ENCODE measurements around the gene ATPAF2.

The ATPAF2 gene

DNA sequence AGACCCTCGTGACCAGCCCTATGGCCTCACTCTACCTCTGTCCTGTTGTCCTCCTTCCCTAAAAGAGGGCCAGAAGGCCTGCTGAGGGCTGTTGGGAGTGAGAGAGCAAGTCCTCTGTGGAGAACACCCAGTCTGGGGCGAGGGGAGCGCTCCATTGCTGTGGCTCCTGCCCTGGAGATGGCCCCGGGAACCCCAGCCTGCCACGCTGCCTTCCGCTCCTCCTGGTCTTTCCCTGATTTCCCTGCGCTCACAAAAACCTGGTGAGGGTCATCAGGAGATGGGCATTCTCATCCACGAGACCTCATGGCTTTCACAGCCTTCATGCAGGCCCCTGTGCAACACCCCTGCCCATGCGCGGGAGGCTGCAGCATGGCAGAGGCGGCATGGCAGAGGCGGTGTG lies 45.1 kb downstream of the ATPAF2 start:
- Histone ChIP-seq H3F3A (ENCODE audit: control insufficient read depth, insufficient read depth) (no peaks in the 10 kb centered on the region), H3K9me2 (replicated peaks; ENCODE audit: control insufficient read depth, low read length) (no peaks in the 10 kb centered on the region), H3K9me3 (ENCODE audit: control insufficient read depth, insufficient read depth, low read length) (no peaks in the 10 kb centered on the region), H3K79me2 (ENCODE audit: control insufficient read depth, low read length) (no peaks in the 10 kb centered on the region), H3K4me1 (ENCODE audit: control insufficient read depth, low read length) (no peaks in the 10 kb centered on the region), H3K4me2 (ENCODE audit: low read length) (no peak overlapping the region), H3K36me3 (ENCODE audit: control insufficient read depth, low read length) (no peaks in the 10 kb centered on the region), H3K27me3 (ENCODE audit: control insufficient read depth, low read length) (no peaks in the 10 kb centered on the region), H3K4me3 (ENCODE audit: low read length) (no peak overlapping the region), H4K20me1 (ENCODE audit: control insufficient read depth, insufficient read depth, low read depth, low read length) (no peaks in the 10 kb centered on the region), H3K27ac (ENCODE audit: low read depth, low read length) (no peak overlapping the region)
- no peak for TF ChIP-seq EZH2phosphoT487 (IDR thresholded peaks at IDR 0.05; ENCODE audit: borderline replicate concordance, low read length)
- TF ChIP-seq, protein P1, sequence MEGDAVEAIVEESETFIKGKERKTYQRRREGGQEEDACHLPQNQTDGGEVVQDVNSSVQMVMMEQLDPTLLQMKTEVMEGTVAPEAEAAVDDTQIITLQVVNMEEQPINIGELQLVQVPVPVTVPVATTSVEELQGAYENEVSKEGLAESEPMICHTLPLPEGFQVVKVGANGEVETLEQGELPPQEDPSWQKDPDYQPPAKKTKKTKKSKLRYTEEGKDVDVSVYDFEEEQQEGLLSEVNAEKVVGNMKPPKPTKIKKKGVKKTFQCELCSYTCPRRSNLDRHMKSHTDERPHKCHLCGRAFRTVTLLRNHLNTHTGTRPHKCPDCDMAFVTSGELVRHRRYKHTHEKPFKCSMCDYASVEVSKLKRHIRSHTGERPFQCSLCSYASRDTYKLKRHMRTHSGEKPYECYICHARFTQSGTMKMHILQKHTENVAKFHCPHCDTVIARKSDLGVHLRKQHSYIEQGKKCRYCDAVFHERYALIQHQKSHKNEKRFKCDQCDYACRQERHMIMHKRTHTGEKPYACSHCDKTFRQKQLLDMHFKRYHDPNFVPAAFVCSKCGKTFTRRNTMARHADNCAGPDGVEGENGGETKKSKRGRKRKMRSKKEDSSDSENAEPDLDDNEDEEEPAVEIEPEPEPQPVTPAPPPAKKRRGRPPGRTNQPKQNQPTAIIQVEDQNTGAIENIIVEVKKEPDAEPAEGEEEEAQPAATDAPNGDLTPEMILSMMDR (IDR thresholded peaks at IDR 0.05; ENCODE audit: low read depth, low read length, poor library complexity, severe bottlenecking): no peak

DNA sequence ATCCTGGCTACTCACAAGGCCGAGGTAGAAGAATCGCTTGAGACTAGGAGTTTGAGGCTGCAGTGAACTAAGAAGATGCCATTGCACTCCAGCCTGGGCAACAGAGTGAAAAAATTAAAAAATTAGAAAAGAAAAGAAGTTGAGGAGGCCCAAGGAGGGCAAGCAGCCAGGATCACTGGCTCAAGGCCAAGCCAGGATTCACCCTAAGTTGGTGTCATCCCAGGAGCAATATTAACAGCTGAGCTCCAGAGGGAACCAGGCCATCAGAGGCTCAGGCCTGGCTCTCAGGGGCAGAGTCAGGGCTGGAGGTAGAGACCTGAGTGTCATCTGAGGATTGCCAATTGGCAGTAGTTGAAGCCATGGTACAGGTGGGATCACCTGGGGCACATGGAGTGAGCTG lies 45.6 kb downstream of the ATPAF2 start:
- TF ChIP-seq, protein P1 (IDR thresholded peaks at IDR 0.05; ENCODE audit: low read depth, low read length, poor library complexity, severe bottlenecking): no peak
- TF ChIP-seq EZH2phosphoT487 (IDR thresholded peaks at IDR 0.05; ENCODE audit: borderline replicate concordance, low read length): no peak
- H3K4me3 ChIP-seq (ENCODE audit: low read length): no peak overlapping the region
- no peaks in the 10 kb centered on the region for H3K36me3 ChIP-seq (ENCODE audit: control insufficient read depth, low read length)
- H4K20me1 ChIP-seq (ENCODE audit: control insufficient read depth, insufficient read depth, low read depth, low read length): no peaks in the 10 kb centered on the region
- no peaks in the 10 kb centered on the region for H3K9me2 ChIP-seq (replicated peaks; ENCODE audit: control insufficient read depth, low read length)
- no peaks in the 10 kb centered on the region for H3K79me2 ChIP-seq (ENCODE audit: control insufficient read depth, low read length)
- no peak overlapping the region for H3K27ac ChIP-seq (ENCODE audit: low read depth, low read length)
- H3K4me1 ChIP-seq (ENCODE audit: control insufficient read depth, low read length): no peaks in the 10 kb centered on the region
- H3F3A ChIP-seq (ENCODE audit: control insufficient read depth, insufficient read depth): no peaks in the 10 kb centered on the region
- no peaks in the 10 kb centered on the region for H3K27me3 ChIP-seq (ENCODE audit: control insufficient read depth, low read length)
- H3K4me2 ChIP-seq (ENCODE audit: low read length): no peak overlapping the region
- H3K9me3 ChIP-seq (ENCODE audit: control insufficient read depth, insufficient read depth, low read length): no peaks in the 10 kb centered on the region

DNA sequence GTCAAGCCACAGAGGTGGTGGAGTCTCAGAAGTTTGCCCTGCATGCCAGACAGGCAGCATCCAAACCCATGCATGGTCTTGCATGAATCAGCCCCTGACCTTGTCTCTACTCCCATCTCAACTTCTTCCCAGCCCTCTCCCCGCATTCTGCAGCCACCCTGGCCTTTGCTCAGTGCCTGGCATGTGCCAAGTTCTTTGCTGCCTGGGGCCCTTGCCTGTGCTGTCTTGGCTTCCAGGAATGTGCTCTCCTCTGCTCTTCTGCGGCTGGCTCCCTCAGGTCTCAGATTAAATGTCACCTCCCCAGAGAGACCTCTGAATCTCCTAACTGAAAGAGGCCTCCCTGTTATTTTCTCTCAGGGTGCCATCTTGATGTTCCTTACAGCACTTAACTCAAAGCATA lies 48.7 kb downstream of the ATPAF2 start:
- H3K4me1 ChIP-seq (ENCODE audit: control insufficient read depth, low read length): no peaks in the 10 kb centered on the region
- H3K27ac ChIP-seq (ENCODE audit: low read depth, low read length): no peak overlapping the region
- no peaks in the 10 kb centered on the region for H3F3A ChIP-seq (ENCODE audit: control insufficient read depth, insufficient read depth)
- H3K4me3 ChIP-seq (ENCODE audit: low read length): no peak overlapping the region
- H3K9me3 ChIP-seq (ENCODE audit: control insufficient read depth, insufficient read depth, low read length): no peaks in the 10 kb centered on the region
- TF ChIP-seq, protein P1 (IDR thresholded peaks at IDR 0.05; ENCODE audit: low read depth, low read length, poor library complexity, severe bottlenecking): no peak
- TF ChIP-seq EZH2phosphoT487 (IDR thresholded peaks at IDR 0.05; ENCODE audit: borderline replicate concordance, low read length): no peak
- H4K20me1 ChIP-seq (ENCODE audit: control insufficient read depth, insufficient read depth, low read depth, low read length): no peaks in the 10 kb centered on the region
- no peaks in the 10 kb centered on the region for H3K27me3 ChIP-seq (ENCODE audit: control insufficient read depth, low read length)
- no peak overlapping the region for H3K4me2 ChIP-seq (ENCODE audit: low read length)
- no peaks in the 10 kb centered on the region for H3K36me3 ChIP-seq (ENCODE audit: control insufficient read depth, low read length)
- no peaks in the 10 kb centered on the region for H3K79me2 ChIP-seq (ENCODE audit: control insufficient read depth, low read length)
- no peaks in the 10 kb centered on the region for H3K9me2 ChIP-seq (replicated peaks; ENCODE audit: control insufficient read depth, low read length)

DNA sequence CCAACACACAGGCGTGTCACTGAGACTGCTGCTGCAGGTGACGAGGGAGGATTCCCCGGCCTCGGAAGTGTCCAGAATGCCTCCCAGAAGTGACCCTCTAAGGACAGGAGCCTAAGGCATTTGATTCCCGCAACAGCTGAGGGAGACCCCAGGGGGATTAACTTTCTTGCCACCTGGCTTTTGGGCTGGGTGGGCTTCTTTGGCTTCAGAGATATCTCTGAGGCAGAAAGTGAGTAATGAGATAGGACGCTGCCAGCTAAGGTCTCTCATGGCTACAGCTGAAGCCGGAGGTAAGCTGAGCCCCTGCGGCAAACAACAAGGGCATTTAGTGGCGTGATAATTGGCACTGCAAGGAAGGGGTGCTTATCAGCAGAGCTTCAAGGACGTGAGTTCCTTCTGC lies 49.4 kb downstream of the ATPAF2 start:
- no peak overlapping the region for H3K4me3 ChIP-seq (ENCODE audit: low read length)
- no peak overlapping the region for H3K4me2 ChIP-seq (ENCODE audit: low read length)
- H3K27ac ChIP-seq (ENCODE audit: low read depth, low read length): no peak overlapping the region
- no peaks in the 10 kb centered on the region for H3F3A ChIP-seq (ENCODE audit: control insufficient read depth, insufficient read depth)
- H4K20me1 ChIP-seq (ENCODE audit: control insufficient read depth, insufficient read depth, low read depth, low read length): no peaks in the 10 kb centered on the region
- H3K36me3 ChIP-seq (ENCODE audit: control insufficient read depth, low read length): no peaks in the 10 kb centered on the region
- no peaks in the 10 kb centered on the region for H3K9me3 ChIP-seq (ENCODE audit: control insufficient read depth, insufficient read depth, low read length)
- H3K9me2 ChIP-seq (replicated peaks; ENCODE audit: control insufficient read depth, low read length): no peaks in the 10 kb centered on the region
- no peaks in the 10 kb centered on the region for H3K4me1 ChIP-seq (ENCODE audit: control insufficient read depth, low read length)
- H3K79me2 ChIP-seq (ENCODE audit: control insufficient read depth, low read length): no peaks in the 10 kb centered on the region
- H3K27me3 ChIP-seq (ENCODE audit: control insufficient read depth, low read length): no peaks in the 10 kb centered on the region
- TF ChIP-seq, protein P1 (IDR thresholded peaks at IDR 0.05; ENCODE audit: low read depth, low read length, poor library complexity, severe bottlenecking): no peak
- TF ChIP-seq EZH2phosphoT487 (IDR thresholded peaks at IDR 0.05; ENCODE audit: borderline replicate concordance, low read length): no peak
